ENCODE measurements around the gene C1QC.

C1QC gene

GRCh38 chr1:22625262-22625925 is 18.0 kb upstream of the C1QC start:
- FAIRE-seq (no peak), DNase-seq (ENCODE audit: insufficient read length) (no peak)
- no peak for TF ChIP-seq POLR2A (IDR thresholded peaks at IDR 0.05; ENCODE audit: low read depth, low read length)
- no peak for TF ChIP-seq TAF1 (IDR thresholded peaks at IDR 0.05; ENCODE audit: borderline replicate concordance, low read depth, low read length)
- no peak for TF ChIP-seq POLR2AphosphoS5 (IDR thresholded peaks at IDR 0.05; ENCODE audit: low read depth, low read length)

- TF ChIP-seq POLR2A (IDR thresholded peaks at IDR 0.05; ENCODE audit: low read depth, low read length) (no peak), TAF1 (IDR thresholded peaks at IDR 0.05; ENCODE audit: borderline replicate concordance, low read depth, low read length) (no peak), POLR2AphosphoS5 (IDR thresholded peaks at IDR 0.05; ENCODE audit: low read depth, low read length) (no peak)
- no peak for FAIRE-seq
- DNase-seq (ENCODE audit: insufficient read length) = no peak
These were observed 16.9 kb upstream of the C1QC start for GRCh38 chr1:22626237-22627157.

- no peak for FAIRE-seq
- no peak for TF ChIP-seq TAF1 (IDR thresholded peaks at IDR 0.05; ENCODE audit: borderline replicate concordance, low read depth, low read length)
- TF ChIP-seq POLR2AphosphoS5 (IDR thresholded peaks at IDR 0.05; ENCODE audit: low read depth, low read length) = no peak
- no peak for TF ChIP-seq POLR2A (IDR thresholded peaks at IDR 0.05; ENCODE audit: low read depth, low read length)
- no peak for DNase-seq (ENCODE audit: insufficient read length)
These were observed 16.1 kb upstream of the C1QC start for GRCh38 chr1:22627331-22627730.

- FAIRE-seq = no peak
These were observed 14.6 kb upstream of the C1QC start for GRCh38 chr1:22628698-22629444.

GRCh38 chr1:22629886-22630285 is 13.5 kb upstream of the C1QC start:
- no peak for DNase-seq (ENCODE audit: insufficient read length)
- no peak for FAIRE-seq
- TF ChIP-seq TAF1 (IDR thresholded peaks at IDR 0.05; ENCODE audit: borderline replicate concordance, low read depth, low read length) = no peak
- TF ChIP-seq POLR2A (IDR thresholded peaks at IDR 0.05; ENCODE audit: low read depth, low read length) = no peak
- TF ChIP-seq POLR2AphosphoS5 (IDR thresholded peaks at IDR 0.05; ENCODE audit: low read depth, low read length) = no peak

More at GRCh38 chr1:22628698-22629444, 14.6 kb upstream of the C1QC start:
- DNase-seq (ENCODE audit: insufficient read length) = no peak
- TF ChIP-seq POLR2AphosphoS5 (IDR thresholded peaks at IDR 0.05; ENCODE audit: low read depth, low read length) = no peak
- no peak for TF ChIP-seq POLR2A (IDR thresholded peaks at IDR 0.05; ENCODE audit: low read depth, low read length)
- TF ChIP-seq TAF1 (IDR thresholded peaks at IDR 0.05; ENCODE audit: borderline replicate concordance, low read depth, low read length) = no peak

GRCh38 chr1:22633697-22634463 is 9.6 kb upstream of the C1QC start:
- DNase-seq (ENCODE audit: insufficient read length) (no peak), FAIRE-seq (no peak)
- TF ChIP-seq POLR2AphosphoS5 (IDR thresholded peaks at IDR 0.05; ENCODE audit: low read depth, low read length) = no peak
- no peak for TF ChIP-seq POLR2A (IDR thresholded peaks at IDR 0.05; ENCODE audit: low read depth, low read length)
- TF ChIP-seq TAF1 (IDR thresholded peaks at IDR 0.05; ENCODE audit: borderline replicate concordance, low read depth, low read length) = no peak

- no peak for DNase-seq (ENCODE audit: insufficient read length)
- no peak for FAIRE-seq
- no peak for TF ChIP-seq POLR2AphosphoS5 (IDR thresholded peaks at IDR 0.05; ENCODE audit: low read depth, low read length)
- TF ChIP-seq TAF1 (IDR thresholded peaks at IDR 0.05; ENCODE audit: borderline replicate concordance, low read depth, low read length) = no peak
- no peak for TF ChIP-seq POLR2A (IDR thresholded peaks at IDR 0.05; ENCODE audit: low read depth, low read length)
These were observed 8.0 kb upstream of the C1QC start for GRCh38 chr1:22635436-22635835.

- DNase-seq (ENCODE audit: insufficient read length) (no peak), FAIRE-seq (no peak)
- no peak for TF ChIP-seq POLR2A (IDR thresholded peaks at IDR 0.05; ENCODE audit: low read depth, low read length)
- TF ChIP-seq POLR2AphosphoS5 (IDR thresholded peaks at IDR 0.05; ENCODE audit: low read depth, low read length) = no peak
- no peak for TF ChIP-seq TAF1 (IDR thresholded peaks at IDR 0.05; ENCODE audit: borderline replicate concordance, low read depth, low read length)
These were observed 7.1 kb upstream of the C1QC start, which contains the start of gene C1QA for GRCh38 chr1:22636353-22636752. Gene C1QA, plus strand, starts transcription at chr1:22636628. Its CDS starts 989 bp downstream, at chr1:22637617.

- FAIRE-seq = no peak
These were observed 6.5 kb upstream of the C1QC start for GRCh38 chr1:22636927-22637326.

GRCh38 chr1:22637907-22638445 is 5.5 kb upstream of the C1QC start:
- DNase-seq (ENCODE audit: insufficient read length) (no peak), FAIRE-seq (no peak)
- TF ChIP-seq TAF1 (IDR thresholded peaks at IDR 0.05; ENCODE audit: borderline replicate concordance, low read depth, low read length) (no peak), POLR2AphosphoS5 (IDR thresholded peaks at IDR 0.05; ENCODE audit: low read depth, low read length) (no peak), POLR2A (IDR thresholded peaks at IDR 0.05; ENCODE audit: low read depth, low read length) (no peak)

More at GRCh38 chr1:22636927-22637326, 6.5 kb upstream of the C1QC start:
- DNase-seq (ENCODE audit: insufficient read length) = no peak
- no peak for TF ChIP-seq TAF1 (IDR thresholded peaks at IDR 0.05; ENCODE audit: borderline replicate concordance, low read depth, low read length)
- no peak for TF ChIP-seq POLR2A (IDR thresholded peaks at IDR 0.05; ENCODE audit: low read depth, low read length)
- TF ChIP-seq POLR2AphosphoS5 (IDR thresholded peaks at IDR 0.05; ENCODE audit: low read depth, low read length) = no peak
